Right cardiac atrium (tissue), 5 donors: ENCODE measurements around the gene RENBP. TPM values are rescaled to one million over a fixed set of nuclear protein-coding genes. Genes with fewer than 3 reads are reported as not detected.

ENCODE experiments used
- ATAC-seq, 2 donors: fragments of 200-7000 bp; cut with Tn5 transposase; one replicate each; pipeline versions ENCODE4 v1.8.0 to v1.9.1; 2020; ENCODE audit warnings: moderate library complexity in 2 of 2, mild to moderate bottlenecking in 1 of 2
- DNase-seq, 3 donors: peaks; one replicate each; pipeline ENCODE4 v3.0.0-alpha.2; 2020
- H3K27ac ChIP-seq: one replicate; pipeline ENCODE4 v1.5.1; 2013; ENCODE audit warnings: mild to moderate bottlenecking, low read length, control low read depth, moderate library complexity
- H3K27me3 ChIP-seq: one replicate; pipeline ENCODE4 v1.6.1; 2013; ENCODE audit not compliant: control insufficient read depth, insufficient read depth
- H3K4me1 ChIP-seq: one replicate; pipeline ENCODE4 v1.6.1; 2013; ENCODE audit warnings: low read length; ENCODE audit not compliant: control insufficient read depth, insufficient read depth
- H3K4me3 ChIP-seq: one replicate; pipeline ENCODE4 v1.5.1; 2013; ENCODE audit warnings: low read length, control low read depth
- H3K9me3 ChIP-seq: one replicate; pipeline ENCODE4 v1.6.1; 2013; ENCODE audit warnings: low read length; ENCODE audit not compliant: control insufficient read depth
- WGBS: extraction: QIAGEN DNeasy Blood & Tissue Kit; methylation state at CpG from one replicate; pipeline ENCODE4 v1.1.7; 2013; 5-methylcytosine and 5-hydroxymethylcytosine counted together
- intact Hi-C, 4 donors: fragments of 100-400 bp; cut with DNase I; formaldehyde crosslinking; loops; one replicate each; pipeline versions ENCODE4 v1.11.0 to v1.14.0; 2022 to 2023
- polyA plus RNA-seq: library from polyadenylated mRNA; stranded (reverse); fragments of 200-250 nt; gene quantifications from one replicate; pipeline ENCODE4 v1.2.3, GENCODE V29; 2013
- total RNA-seq, 4 donors: library from RNA; stranded (reverse); fragmentation: NEBNext Ultra II Directional; extraction: Animal tissue kit (Norgen Biotek cat#: 25700); gene quantifications; one replicate each; pipeline ENCODE4 v1.2.1, GENCODE V29; 2021
- donor health status: healthy with polysubstance abuse.
- donor health status: DM: no; HTN: yes; CAD: no.
- donor health status: DM: no; HTN: no; CAD: no.
- donor health status: DM: no; HTN: yes; CAD: no; lungs with severe emphysema.
- donor health status: DM: yes; HTN: yes; CAD: no.

Gene RENBP
- total and polyA plus RNA-seq, 5 donors = 13.3 to 17.7 (median 15.3) TPM

DNA sequence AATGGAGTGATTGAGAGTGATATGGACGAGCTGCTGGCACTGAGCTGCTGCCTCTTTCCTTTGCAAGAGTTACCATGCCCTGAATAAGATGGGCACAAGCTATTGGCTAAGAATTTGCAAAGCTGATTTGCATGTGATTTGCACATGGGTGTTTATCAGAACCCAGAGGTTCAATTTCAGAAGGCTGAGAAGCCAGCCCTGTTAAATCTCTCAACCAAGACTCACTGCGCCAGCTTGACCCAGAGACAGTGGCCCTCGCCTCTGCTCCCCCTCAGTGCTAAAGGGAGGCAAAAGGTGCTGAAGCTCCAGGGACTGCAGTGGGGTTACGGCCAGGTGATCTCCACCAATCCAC, 19.1 kb downstream of the RENBP start:
- DNase-seq = no peak
- intact Hi-C loops = loop anchor here in 1 of 4 donors (10.0 kb wide), 1 partner anchor 131 kb away; the partner anchor contains the start of genes IDH3G and SSR4
- 84% methylated on average over 3 of the region's 4 CpGs for WGBS
- H3K27me3 ChIP-seq = no peaks in the 10 kb centered on the region
- no peak overlapping the region for H3K4me3 ChIP-seq
- no peak for ATAC-seq
- H3K4me1 ChIP-seq = peaks cover 7% of the 10 kb centered on the region
- H3K27ac ChIP-seq = peak overlapping the region; percentile 1
- no peaks in the 10 kb centered on the region for H3K9me3 ChIP-seq

DNA sequence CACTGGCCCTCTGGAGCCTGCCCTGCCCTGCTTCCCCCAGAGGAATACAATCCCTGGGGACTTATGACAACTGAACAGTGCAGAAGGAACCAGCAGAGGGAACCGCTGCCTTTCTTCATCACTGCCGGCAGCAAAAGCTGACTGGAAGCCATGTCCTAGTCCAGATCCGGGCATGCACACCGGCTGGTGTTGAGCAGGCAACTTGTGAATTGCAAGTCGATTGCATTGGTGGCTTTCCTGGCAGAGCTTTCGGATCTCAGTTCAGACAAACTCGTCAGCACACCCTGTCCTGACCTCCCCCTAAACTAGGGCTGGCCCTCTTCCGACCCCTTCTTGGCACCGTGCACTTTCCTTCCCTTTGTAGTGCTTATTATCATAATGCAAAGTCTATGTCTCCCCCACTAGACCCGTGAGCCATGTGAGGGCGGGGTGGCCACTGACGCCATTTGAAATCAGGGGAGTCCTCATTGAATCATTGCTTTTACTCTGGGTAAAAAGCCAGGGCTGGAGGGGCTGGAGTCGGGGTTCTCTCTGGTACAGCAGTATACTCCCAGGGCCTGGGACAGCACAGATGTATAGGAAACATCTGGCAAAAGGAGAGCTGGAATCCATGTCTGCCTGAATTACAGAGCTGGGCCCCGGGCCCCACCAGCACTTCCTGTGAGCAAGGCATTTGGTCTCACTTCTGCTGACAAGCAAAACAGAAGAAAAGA, 20.1 kb downstream of the RENBP start:
- intact Hi-C loops = loop anchor here in 1 of 4 donors (10.0 kb wide), 1 partner anchor 130 kb away; the partner anchor contains the start of genes IDH3G and SSR4
- Histone ChIP-seq H3K27ac (peak overlapping the region; percentile 7), H3K9me3 (no peaks in the 10 kb centered on the region), H3K4me1 (peaks cover 7% of the 10 kb centered on the region), H3K27me3 (no peaks in the 10 kb centered on the region), H3K4me3 (no peak overlapping the region)
- DNase-seq (peak; percentile 60 to 72 (median 70)), ATAC-seq (peak in 1 of 2 donors; percentile 25)
- 13% methylated on average over 14 of the region's 14 CpGs for WGBS

DNA sequence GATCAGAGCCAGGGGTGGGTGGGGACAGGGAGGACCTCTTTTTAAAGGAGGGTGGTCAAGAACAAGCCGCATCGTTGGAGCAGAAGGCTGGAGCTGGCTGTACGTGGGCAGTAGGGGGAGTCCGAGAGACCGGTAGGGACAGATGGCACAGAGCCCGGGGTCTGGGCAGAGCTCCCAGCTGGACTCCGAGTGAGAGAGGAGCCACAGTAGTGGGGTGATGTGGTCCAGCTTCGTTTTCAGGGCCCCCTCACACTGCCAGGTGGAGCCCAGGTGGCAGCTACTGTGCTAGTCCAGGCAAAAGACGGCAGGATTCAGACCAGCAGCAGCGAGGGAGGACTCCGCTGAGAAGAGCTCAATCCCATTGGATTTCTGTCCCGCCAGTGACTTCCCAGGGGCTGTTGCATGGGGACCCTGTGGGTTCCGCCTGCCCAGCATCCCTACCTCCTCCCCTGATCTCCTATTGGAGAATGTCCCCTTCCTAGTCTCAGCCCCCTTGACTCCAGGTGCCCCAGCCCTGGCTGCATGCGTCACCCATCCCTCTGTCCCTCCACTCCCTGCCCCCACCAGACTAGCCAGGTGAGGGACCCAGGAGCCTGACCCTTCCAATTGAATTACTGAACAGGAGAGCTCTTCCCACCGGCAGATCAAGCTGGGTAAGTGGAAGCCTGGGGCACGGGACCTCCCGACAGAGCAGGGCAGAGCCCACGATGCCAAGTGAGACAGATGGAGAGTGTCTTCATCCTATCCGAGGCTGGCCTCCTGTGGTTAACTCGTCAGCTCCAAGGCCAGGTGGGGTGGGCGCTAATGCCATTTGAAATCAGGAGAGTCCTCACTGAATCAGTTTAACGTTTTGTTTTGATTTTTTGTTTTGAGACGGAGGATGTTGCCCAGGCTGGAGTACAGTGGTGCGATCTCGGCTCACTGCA, 21.2 kb downstream of the RENBP start:
- peaks cover 7% of the 10 kb centered on the region for H3K4me1 ChIP-seq
- WGBS = 47% methylated on average over 25 of the region's 25 CpGs
- no peak overlapping the region for H3K4me3 ChIP-seq
- no peaks in the 10 kb centered on the region for H3K9me3 ChIP-seq
- H3K27me3 ChIP-seq = no peaks in the 10 kb centered on the region
- intact Hi-C loops = loop anchor here in 1 of 4 donors (10.0 kb wide), 1 partner anchor 128 kb away; the partner anchor contains the start of genes IDH3G and SSR4
- H3K27ac ChIP-seq = peak overlapping the region; percentile 6
- DNase-seq = peak; percentile 83 to 94 (median 94)
- peak; percentile 49 to 54 for ATAC-seq

DNA sequence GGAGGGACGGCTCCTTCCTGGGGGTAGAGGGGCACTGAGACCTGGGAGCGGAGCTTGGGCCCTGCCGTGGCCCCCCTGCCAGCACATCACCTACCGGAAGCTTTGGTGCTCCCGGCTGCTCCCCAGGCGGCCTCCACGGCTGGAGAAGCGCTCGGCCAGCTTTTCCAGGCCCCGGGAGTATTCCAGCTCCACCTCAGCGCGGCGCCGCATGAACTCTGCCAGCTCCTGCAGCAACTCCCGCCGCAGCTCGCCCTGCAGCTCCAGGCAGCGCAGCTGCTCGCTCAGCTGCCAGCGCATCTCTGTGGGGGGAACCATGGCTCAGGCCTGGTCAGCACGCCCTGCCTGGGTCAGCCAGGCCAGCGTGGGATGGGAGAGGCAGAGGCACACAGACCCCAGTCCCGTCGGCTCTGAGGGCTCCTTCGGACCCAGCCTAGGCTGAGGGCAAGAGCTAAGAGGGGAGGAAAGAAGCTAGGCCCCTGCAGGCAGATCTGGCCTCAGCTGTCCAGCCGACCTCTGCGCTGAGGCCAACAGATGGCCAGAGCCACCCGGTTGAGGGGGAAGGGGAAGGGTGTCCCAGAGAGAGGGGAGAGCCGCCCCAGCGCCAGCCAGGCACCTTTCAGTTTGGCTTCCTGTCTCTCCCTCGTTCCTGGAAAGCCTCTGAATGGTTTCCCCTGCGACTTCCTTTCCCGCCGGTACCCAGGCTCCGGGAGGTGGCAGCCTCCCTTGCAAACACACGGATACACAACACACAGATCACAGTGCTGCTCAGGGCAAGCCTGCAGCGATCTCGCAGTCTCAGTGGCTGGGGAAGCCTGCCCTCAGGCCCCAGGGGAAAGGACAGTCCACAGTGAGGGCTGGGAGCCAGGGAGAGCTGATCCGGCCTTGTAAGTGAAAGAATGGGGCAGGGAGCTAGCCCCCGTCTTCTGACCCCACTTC, 22.7 kb downstream of the RENBP start:
- H3K4me1 ChIP-seq = peaks cover 4% of the 10 kb centered on the region
- H3K27ac ChIP-seq = no peak overlapping the region
- WGBS = 36% methylated on average over 40 of the region's 40 CpGs
- intact Hi-C loops = loop anchor here in 1 of 4 donors (10.0 kb wide), 1 partner anchor 127 kb away; the partner anchor contains the start of genes IDH3G and SSR4
- ATAC-seq (peak in 1 of 2 donors; percentile 8), DNase-seq (peak in 2 of 3 donors; percentile 63 to 68)
- H3K4me3 ChIP-seq = no peak overlapping the region
- H3K27me3 ChIP-seq = no peaks in the 10 kb centered on the region
- H3K9me3 ChIP-seq = no peaks in the 10 kb centered on the region

DNA sequence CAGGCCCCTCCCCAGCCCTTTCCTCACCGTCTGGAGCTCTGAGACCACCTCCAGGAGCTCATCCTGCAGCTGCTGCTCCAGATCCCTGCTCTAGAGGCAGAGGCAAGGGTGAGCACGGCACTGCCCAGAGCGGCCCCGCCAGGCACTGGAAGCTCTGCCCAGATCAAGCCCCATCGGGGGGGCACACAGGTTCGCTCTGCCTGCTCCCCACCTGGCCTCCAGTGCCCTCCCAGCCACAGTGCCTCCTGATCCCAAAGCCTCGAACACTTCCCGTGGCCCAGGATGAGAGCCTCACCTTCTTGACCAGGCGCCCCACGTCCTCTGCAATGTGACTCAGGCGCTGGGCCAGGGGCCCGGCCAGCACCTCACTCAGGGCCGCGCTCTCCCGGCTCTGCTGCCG, 23.4 kb downstream of the RENBP start:
- 62% methylated on average over 16 of the region's 16 CpGs for WGBS
- Histone ChIP-seq H3K4me1 (peaks cover 4% of the 10 kb centered on the region), H3K27ac (no peak overlapping the region), H3K4me3 (no peak overlapping the region), H3K27me3 (no peaks in the 10 kb centered on the region), H3K9me3 (no peaks in the 10 kb centered on the region)
- intact Hi-C loops = loop anchor here in 1 of 4 donors (10.0 kb wide), 1 partner anchor 126 kb away; the partner anchor contains the start of genes IDH3G and SSR4
- DNase-seq (peak in 1 of 3 donors; percentile 56), ATAC-seq (no peak)

DNA sequence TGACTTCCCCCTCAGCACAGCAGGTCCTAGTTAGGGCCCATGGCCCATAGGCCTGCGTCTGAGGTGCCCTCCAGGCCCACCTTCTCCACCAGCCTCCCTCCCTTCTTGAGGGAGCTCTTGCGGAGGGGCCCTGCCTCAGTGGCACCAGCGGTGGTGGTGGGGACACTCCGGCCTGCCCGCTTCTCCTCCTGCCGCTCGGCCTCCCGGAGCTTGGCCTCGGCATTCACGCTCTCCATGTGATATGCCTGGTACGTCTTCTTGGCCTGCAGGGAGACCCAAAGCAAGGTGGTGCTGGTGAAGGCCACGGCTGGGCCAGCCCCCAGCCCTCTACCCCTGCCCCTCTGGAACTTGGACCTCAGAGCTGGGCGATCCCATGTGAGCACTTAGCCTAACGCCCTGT, 23.9 kb downstream of the RENBP start:
- Histone ChIP-seq H3K27me3 (no peaks in the 10 kb centered on the region), H3K4me3 (no peak overlapping the region), H3K27ac (no peak overlapping the region), H3K9me3 (no peaks in the 10 kb centered on the region), H3K4me1 (peaks cover 4% of the 10 kb centered on the region)
- 95% methylated on average over 10 of the region's 14 CpGs for WGBS
- intact Hi-C loops = loop anchor here in 1 of 4 donors (10.0 kb wide), 1 partner anchor 126 kb away; the partner anchor contains the start of genes IDH3G and SSR4
- no peak for ATAC-seq
- peak in 1 of 3 donors; percentile 41 for DNase-seq

DNA sequence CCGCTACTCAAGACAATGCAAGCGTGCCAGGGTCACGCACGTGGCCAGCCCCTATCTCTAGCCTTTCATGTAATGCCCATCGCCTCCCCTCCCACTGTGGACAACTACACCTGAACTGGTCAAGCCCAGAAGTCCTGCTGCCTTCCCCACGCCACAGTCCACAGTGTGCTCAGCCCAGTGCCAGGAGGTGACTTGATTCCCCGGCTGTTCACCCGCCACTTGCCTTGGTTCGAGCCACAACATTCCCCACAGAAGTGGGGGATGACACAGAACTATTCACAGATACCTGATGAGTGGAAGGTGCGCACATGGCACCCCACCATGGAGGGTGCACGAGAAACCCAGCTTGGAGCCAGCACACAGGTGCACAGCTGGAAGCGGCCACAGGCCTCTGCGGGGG, 25.2 kb downstream of the RENBP start:
- 93% methylated on average over 13 of the region's 13 CpGs for WGBS
- no peak for ATAC-seq
- peak in 1 of 3 donors; percentile 22 for DNase-seq
- intact Hi-C loops = no loop called here
- Histone ChIP-seq H3K27me3 (no peaks in the 10 kb centered on the region), H3K9me3 (no peaks in the 10 kb centered on the region), H3K4me1 (peaks cover 4% of the 10 kb centered on the region), H3K4me3 (no peak overlapping the region), H3K27ac (no peak overlapping the region)

DNA sequence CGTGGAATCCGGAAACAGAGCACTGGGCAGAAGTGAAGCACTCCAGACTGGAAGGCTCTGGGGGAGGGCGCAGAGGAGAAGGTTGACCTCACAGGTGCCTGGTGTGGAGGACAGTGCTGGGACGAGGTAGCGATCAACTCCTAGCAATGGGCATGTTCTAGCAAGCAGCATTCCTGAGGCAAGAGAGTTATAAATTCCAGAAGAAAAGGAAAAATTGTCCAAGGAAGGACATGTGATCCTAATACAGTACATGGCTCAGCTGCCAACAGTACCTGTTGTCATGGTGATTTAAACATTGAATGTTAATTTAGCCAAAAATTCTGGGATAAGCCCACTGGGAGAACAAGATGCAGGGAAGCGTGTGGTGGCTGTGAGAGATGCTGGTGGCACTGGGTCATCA, 26.6 kb downstream of the RENBP start:
- no peak overlapping the region for H3K4me3 ChIP-seq
- ATAC-seq (no peak), DNase-seq (no peak)
- intact Hi-C loops = no loop called here
- H3K4me1 ChIP-seq = no peaks in the 10 kb centered on the region
- H3K27ac ChIP-seq = no peak overlapping the region
- 80% methylated on average over 6 of the region's 6 CpGs for WGBS
- no peaks in the 10 kb centered on the region for H3K27me3 ChIP-seq
- no peaks in the 10 kb centered on the region for H3K9me3 ChIP-seq

DNA sequence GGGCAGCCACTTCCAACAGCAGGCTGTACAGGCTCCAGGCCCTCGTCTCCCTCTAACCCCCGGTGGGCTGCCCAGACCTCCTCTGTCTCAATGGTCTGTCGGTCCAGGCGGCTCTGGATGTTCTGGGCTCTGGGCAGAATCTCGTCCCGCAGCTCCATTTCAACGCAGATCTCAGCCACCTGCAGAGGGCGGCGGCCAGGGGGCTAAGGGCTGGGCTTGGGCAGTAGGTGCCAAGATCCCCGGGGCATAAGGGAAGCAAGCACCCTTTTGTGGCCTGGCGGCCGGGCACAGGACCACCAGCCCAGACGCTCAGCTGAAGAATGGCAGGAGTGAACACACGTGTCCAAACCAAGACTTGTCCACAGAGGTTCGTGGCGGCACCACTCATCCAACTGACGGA, 30.7 kb downstream of the RENBP start:
- no peak overlapping the region for H3K27ac ChIP-seq
- no peaks in the 10 kb centered on the region for H3K27me3 ChIP-seq
- intact Hi-C loops = no loop called here
- no peak overlapping the region for H3K4me3 ChIP-seq
- ATAC-seq (no peak), DNase-seq (no peak)
- no peaks in the 10 kb centered on the region for H3K4me1 ChIP-seq
- 92% methylated on average over 17 of the region's 17 CpGs for whole genome bisulfite sequencing
- H3K9me3 ChIP-seq = no peaks in the 10 kb centered on the region

DNA sequence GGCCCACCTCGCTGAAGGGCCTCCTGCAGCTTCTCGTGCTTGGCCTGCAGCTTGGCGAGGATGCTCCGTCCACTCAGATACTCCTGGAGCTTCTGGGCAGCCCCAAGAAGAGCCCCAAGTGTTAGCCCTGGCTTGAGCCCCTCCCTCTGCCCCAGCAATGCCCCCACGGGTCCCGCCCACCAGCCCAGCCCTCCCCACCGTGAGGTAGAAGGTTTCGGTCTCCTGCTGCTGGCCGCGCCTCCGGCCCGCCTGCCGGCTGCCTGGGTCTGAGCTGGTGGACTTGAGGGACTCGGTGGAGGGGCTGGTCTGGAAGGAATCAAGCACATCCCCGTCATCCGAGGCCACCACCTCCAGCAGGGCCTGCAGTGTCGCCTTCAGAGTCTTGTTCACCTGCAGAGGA, 31.2 kb downstream of the RENBP start:
- H3K9me3 ChIP-seq = no peaks in the 10 kb centered on the region
- ATAC-seq = no peak
- no peak for DNase-seq
- no peak overlapping the region for H3K4me3 ChIP-seq
- no peaks in the 10 kb centered on the region for H3K4me1 ChIP-seq
- WGBS = 78% methylated on average over 17 of the region's 17 CpGs
- intact Hi-C loops = no loop called here
- no peaks in the 10 kb centered on the region for H3K27me3 ChIP-seq
- H3K27ac ChIP-seq = no peak overlapping the region
